Measurements from ENCODE around the gene CLDN11.
A peak's percentile ranks its signal among the peaks of the same experiment; 100 is the strongest.

Gene CLDN11

DNA sequence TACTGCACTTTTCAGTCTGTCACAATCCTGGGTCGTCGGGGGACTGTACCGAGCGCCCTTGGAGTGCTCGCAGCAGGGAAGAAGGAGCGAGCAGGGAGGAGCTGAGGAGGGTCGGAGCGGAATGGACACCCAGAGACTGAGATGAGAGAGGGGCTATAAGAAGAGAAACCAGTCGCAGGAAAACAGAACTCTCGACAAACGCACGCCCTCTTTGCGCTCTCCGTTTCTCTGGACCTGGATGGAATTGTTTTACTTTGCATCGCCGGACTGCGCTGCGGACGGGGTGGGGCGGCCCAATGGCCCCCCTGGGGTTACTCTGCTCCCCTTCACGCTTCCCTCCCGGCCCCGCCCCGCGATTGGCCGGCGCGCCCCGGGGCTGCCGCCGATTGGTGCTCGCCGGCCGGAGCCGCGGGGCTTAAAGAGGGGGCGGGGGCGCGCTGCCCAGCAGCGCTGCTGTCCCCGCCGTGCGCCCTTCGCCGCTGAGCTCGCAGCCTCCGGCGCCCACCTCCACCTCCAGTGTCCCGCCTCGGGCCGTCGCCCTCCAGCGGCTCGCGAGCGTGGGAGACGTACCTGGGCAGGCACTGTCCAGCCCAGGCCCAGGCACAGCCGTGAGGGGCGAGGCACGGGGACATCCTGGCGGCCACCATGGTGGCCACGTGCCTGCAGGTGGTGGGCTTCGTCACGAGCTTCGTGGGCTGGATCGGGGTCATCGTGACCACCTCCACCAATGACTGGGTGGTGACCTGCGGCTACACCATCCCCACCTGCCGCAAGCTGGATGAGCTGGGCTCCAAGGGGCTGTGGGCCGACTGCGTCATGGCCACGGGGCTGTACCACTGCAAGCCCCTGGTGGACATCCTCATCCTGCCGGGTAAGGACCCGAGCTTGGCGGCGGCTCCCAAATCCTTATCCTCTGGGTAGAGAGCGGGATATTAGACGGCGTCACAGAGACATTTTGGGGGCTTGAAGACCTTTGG, at the start of gene CLDN11:
TSS of gene CLDN11 (plus strand) at position 447 of the 977 bp plus-strand sequence. CDS start at position 646, 199 bp downstream.
- H3K27ac ChIP-seq: no peak within 1 kb of the TSS; the same call in 1 of the 2 replicates
- TF ChIP-seq, protein P1, sequence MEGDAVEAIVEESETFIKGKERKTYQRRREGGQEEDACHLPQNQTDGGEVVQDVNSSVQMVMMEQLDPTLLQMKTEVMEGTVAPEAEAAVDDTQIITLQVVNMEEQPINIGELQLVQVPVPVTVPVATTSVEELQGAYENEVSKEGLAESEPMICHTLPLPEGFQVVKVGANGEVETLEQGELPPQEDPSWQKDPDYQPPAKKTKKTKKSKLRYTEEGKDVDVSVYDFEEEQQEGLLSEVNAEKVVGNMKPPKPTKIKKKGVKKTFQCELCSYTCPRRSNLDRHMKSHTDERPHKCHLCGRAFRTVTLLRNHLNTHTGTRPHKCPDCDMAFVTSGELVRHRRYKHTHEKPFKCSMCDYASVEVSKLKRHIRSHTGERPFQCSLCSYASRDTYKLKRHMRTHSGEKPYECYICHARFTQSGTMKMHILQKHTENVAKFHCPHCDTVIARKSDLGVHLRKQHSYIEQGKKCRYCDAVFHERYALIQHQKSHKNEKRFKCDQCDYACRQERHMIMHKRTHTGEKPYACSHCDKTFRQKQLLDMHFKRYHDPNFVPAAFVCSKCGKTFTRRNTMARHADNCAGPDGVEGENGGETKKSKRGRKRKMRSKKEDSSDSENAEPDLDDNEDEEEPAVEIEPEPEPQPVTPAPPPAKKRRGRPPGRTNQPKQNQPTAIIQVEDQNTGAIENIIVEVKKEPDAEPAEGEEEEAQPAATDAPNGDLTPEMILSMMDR (conservative IDR thresholded peaks at IDR 0.05): no peak; the same call in 1 of the 2 replicates

DNA sequence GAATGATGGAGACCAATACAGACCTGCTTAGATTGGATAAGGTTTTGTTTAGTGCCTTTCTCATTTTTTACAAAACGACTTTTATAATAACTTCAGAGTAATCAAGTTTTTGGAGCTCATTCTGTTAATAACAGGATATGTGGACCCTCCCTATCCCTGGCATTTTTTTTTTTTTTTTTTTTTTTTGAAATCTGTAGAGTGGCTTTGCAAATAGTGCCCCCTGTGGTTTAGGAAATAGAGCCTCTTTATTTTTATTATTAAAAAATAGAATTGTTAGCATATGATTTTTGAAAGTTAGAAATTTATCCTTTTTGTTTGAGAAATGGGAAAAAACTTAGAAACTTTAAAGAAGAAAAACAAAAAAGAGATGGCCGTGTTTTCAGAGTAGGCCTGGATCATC, 49.7 kb upstream of the CLDN11 start:
- TF ChIP-seq, protein P1 (conservative IDR thresholded peaks at IDR 0.05): peak; percentile 66

DNA sequence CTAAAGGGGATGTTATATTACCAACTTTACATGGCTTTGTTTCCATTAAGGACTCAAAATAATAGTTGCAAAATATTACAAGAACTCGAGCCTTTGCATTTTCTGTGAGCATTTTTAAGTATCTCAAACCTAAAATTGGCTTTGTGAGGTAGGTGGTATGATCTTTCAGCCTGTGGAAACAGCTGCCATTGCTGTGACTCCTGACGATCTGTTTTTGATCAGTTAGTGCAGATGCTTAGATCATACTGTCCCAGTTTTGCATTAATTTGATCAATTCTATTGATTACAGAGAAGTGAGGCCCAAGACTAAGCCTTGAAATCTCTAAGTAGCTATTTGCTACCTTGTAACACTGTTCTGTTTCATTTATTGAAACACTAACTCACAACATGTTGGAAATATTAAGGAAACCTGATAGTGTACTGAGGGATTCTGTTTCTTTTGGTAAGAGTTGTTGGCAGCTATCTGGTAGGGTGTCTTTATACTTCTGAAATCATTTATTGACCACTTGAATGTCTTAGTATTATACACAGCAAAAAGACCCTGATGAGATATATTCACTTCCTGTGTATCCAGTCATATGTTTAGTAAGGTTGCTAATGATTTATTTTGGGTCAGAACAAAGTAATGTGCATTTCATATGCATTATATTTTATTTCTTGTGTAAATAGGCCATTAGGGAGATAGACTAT, 46.3 kb upstream of the CLDN11 start:
- no peak overlapping the region for H3K27ac ChIP-seq
- TF ChIP-seq, protein P1 (conservative IDR thresholded peaks at IDR 0.05): no peak

More for the DNA sequence above, 49.7 kb upstream of the CLDN11 start:
- no peak overlapping the region for H3K27ac ChIP-seq

DNA sequence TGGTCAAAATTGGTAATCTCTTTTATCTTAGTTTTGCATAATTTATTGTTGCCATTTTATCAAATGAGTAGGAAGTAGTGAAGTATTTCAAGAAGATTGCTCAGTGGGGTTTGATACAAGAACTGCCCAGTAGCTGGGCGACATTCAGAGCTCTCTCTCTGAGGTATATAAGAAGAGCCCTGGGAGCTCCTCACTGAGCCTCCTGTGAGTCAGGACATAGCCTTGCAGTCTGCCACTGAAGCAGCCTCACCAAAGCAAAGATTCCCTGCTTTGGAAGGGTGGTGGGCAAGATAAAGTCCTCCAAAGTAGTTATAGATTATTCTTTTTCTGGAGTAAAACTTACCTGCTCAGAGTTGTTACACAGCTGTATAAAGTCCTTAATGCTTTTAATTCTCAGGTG, 35.1 kb upstream of the CLDN11 start:
- TF ChIP-seq, protein P1 (conservative IDR thresholded peaks at IDR 0.05): no peak
- H3K27ac ChIP-seq: no peak overlapping the region

DNA sequence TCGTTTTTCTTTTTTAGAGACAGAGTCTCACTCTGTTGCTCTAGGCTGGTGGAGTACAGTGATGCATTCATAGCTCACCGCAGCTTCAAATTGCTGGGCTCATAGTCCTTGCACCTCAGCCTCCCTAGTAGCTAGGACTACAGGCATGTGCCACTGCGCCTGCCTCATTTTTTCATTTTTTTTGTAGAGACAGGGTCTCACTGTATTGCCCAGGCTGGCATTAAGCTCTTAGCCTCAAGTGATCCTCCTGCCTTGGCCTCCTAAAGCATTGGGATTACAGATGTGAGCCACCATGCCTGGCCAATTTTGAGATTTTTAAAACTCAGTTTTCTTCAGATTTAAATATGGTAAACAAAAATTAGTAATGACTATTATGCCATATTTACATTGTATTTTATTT, 32.2 kb upstream of the CLDN11 start:
- H3K27ac ChIP-seq: no peak overlapping the region
- TF ChIP-seq, protein P1 (conservative IDR thresholded peaks at IDR 0.05): no peak

DNA sequence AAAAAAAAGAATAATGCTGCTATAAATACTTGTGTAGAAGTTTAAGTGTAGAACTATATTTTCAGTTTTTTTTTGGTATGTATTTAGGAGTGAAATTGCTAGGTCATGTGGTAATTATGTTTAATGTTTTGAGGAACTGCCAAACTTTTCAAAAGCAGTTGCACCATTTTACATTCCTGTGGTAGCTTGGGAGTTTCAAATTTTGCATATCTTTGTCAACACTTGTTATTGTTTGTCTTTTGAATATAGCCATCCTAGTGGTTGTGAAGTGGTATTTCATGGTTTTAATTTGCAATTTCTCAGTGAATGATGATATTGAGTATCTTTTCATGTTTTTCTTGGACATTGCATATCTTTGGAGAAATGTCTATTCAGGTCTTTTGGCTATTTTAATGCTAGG, 30.7 kb upstream of the CLDN11 start:
- TF ChIP-seq, protein P1 (conservative IDR thresholded peaks at IDR 0.05): no peak
- H3K27ac ChIP-seq: no peak overlapping the region

DNA sequence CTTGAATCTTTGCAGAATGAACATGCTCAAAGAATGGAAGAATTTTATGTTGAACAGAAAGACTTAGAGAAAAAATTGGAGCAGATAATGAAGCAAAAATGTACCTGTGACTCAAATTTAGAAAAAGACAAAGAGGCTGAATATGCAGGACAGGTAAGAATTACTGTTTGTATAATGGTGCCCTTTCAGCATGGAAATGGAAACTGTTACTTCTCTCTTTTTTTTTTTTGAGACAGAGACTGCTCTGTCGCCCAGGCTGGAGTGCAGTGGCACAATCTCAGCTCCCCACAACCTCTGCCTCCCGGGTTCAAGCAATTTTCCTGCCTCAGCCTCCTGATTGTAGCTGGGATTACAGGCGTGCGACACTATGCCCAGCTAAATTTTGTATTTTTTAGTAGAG, 27.6 kb upstream of the CLDN11 start:
- no peak overlapping the region for H3K27ac ChIP-seq
- TF ChIP-seq, protein P1 (conservative IDR thresholded peaks at IDR 0.05): no peak

Measured in VCaP (cell line).